WTC11 (cell line): ENCODE measurements around the gene EDN3. TPM values are rescaled to one million over a fixed set of nuclear protein-coding genes. Genes with fewer than 3 reads are reported as not detected.

Experiments
- ATAC-seq: fragments of 200-7000 bp; cut with Tn5 transposase; 2 replicates; pipeline ENCODE4 v1.10.0; 2021; ENCODE audit warnings: mild to moderate bottlenecking, moderate library complexity
- CTCF ChIA-PET: fragments of 300-600 bp; sonication (Branson Sonifier 250); formaldehyde crosslinking; loops from one replicate; lab custom pipeline; 2021; ENCODE audit warnings: antibody characterized with exemption; lab: Charles Lee
- POLR2A ChIA-PET: fragments of 350-600 bp; sonication (Branson Sonifier 250); formaldehyde crosslinking; loops from one replicate; lab custom pipeline; 2021; ENCODE audit warnings: antibody characterized with exemption; lab: Charles Lee
- DNase-seq: peaks from one replicate; pipeline ENCODE4 v3.0.0; 2021; ENCODE audit warnings: low spot score
- H3K27ac Mint-ChIP-seq: 2 replicates; pipeline ENCODE4 v1.8.0; 2021; ENCODE audit warnings: mixed read lengths
- H3K27me3 Mint-ChIP-seq: 2 replicates; pipeline ENCODE4 v1.8.0; 2021; ENCODE audit warnings: low read depth, mild to moderate bottlenecking, moderate library complexity, mixed read lengths
- H3K36me3 Mint-ChIP-seq: 2 replicates; pipeline ENCODE4 v1.8.0; 2021; ENCODE audit warnings: mixed read lengths
- H3K4me1 Mint-ChIP-seq: 2 replicates; pipeline ENCODE4 v1.8.0; 2022; ENCODE audit warnings: mixed read lengths
- H3K4me3 Mint-ChIP-seq: 2 replicates; pipeline ENCODE4 v1.8.0; 2021; ENCODE audit warnings: mild to moderate bottlenecking, moderate library complexity, mixed read lengths
- H3K9me3 Mint-ChIP-seq: 2 replicates; pipeline ENCODE4 v1.8.0; 2021; ENCODE audit warnings: mixed read lengths
- ATF2 ChIP-seq: sonication (generic); formaldehyde crosslinking; IDR thresholded peaks from 2 replicates; pipeline ENCODE4 v1.8.1; 2022; ENCODE audit warnings: low read depth, missing genetic modification reagents, borderline replicate concordance
- ATF3 ChIP-seq: sonication (generic); formaldehyde crosslinking; conservative IDR thresholded peaks from 2 replicates; pipeline ENCODE4 v1.8.1; 2022; ENCODE audit warnings: mild to moderate bottlenecking, missing genetic modification reagents
- CBFB ChIP-seq: sonication (generic); formaldehyde crosslinking; IDR thresholded peaks from 2 replicates; pipeline ENCODE4 v1.8.1; 2022; ENCODE audit warnings: mild to moderate bottlenecking, low read depth, missing genetic modification reagents
- CTCF ChIP-seq: fragments of 200-600 bp; IDR thresholded peaks from 2 replicates; pipeline ENCODE4 v1.8.0; 2022; ENCODE audit warnings: antibody characterized with exemption
- E2F1 ChIP-seq: sonication (generic); formaldehyde crosslinking; IDR thresholded peaks from 2 replicates; pipeline ENCODE4 v1.8.0; 2022; ENCODE audit warnings: mild to moderate bottlenecking, missing genetic modification reagents
- E2F4 ChIP-seq: sonication (generic); formaldehyde crosslinking; IDR thresholded peaks from 2 replicates; pipeline ENCODE4 v1.8.1; 2022; ENCODE audit warnings: low read depth, mild to moderate bottlenecking, moderate library complexity, missing genetic modification reagents, borderline replicate concordance
- ETV6 ChIP-seq: sonication (generic); formaldehyde crosslinking; IDR thresholded peaks from 2 replicates; pipeline ENCODE4 v1.8.1; 2022; ENCODE audit warnings: mild to moderate bottlenecking, missing genetic modification reagents
- FOXJ3 ChIP-seq: sonication (generic); formaldehyde crosslinking; IDR thresholded peaks from 2 replicates; pipeline ENCODE4 v1.9.0; 2021; ENCODE audit warnings: missing genetic modification reagents, mild to moderate bottlenecking, borderline replicate concordance
- FOXK1 ChIP-seq: sonication (generic); formaldehyde crosslinking; IDR thresholded peaks from 2 replicates; pipeline ENCODE4 v1.8.0; 2022; ENCODE audit warnings: mild to moderate bottlenecking, moderate library complexity, missing genetic modification reagents
- FOXP1 ChIP-seq: sonication (generic); formaldehyde crosslinking; IDR thresholded peaks from 2 replicates; pipeline ENCODE4 v1.8.0; 2022; ENCODE audit warnings: missing genetic modification reagents, mild to moderate bottlenecking, moderate library complexity, borderline replicate concordance
- MXD4 ChIP-seq: fragments of 250-450 bp; sonication (Bioruptor Pico); IDR thresholded peaks from 2 replicates; pipeline ENCODE4 v1.8.0; 2021; ENCODE audit warnings: mild to moderate bottlenecking, moderate library complexity, borderline replicate concordance
- NR1H2 ChIP-seq: sonication (generic); formaldehyde crosslinking; IDR thresholded peaks from 2 replicates; pipeline ENCODE4 v1.9.0; 2021; ENCODE audit warnings: mild to moderate bottlenecking, moderate library complexity, missing genetic modification reagents
- NR2C2 ChIP-seq: sonication (generic); formaldehyde crosslinking; IDR thresholded peaks from 2 replicates; pipeline ENCODE4 v1.8.0; 2022; ENCODE audit warnings: mild to moderate bottlenecking, missing genetic modification reagents
- SP1 ChIP-seq: sonication (generic); formaldehyde crosslinking; conservative IDR thresholded peaks from 2 replicates; pipeline ENCODE4 v1.8.1; 2022; ENCODE audit warnings: missing genetic modification reagents
- TEAD1 ChIP-seq: sonication (generic); formaldehyde crosslinking; IDR thresholded peaks from 2 replicates; pipeline ENCODE4 v1.8.0; 2022; ENCODE audit warnings: mild to moderate bottlenecking, missing genetic modification reagents
- ZNF121 ChIP-seq: sonication (generic); formaldehyde crosslinking; IDR thresholded peaks from 2 replicates; pipeline ENCODE4 v1.8.0; 2023; ENCODE audit warnings: missing genetic modification reagents
- ZNF219 ChIP-seq: sonication (generic); formaldehyde crosslinking; IDR thresholded peaks from 2 replicates; pipeline ENCODE4 v1.8.0; 2023; ENCODE audit warnings: missing genetic modification reagents, mild to moderate bottlenecking, borderline replicate concordance
- ZNF263 ChIP-seq: sonication (generic); formaldehyde crosslinking; IDR thresholded peaks from 2 replicates; pipeline ENCODE4 v1.8.1; 2022; ENCODE audit warnings: low read depth, mild to moderate bottlenecking, moderate library complexity, missing genetic modification reagents
- ZNF281 ChIP-seq: sonication (generic); formaldehyde crosslinking; IDR thresholded peaks from 2 replicates; pipeline ENCODE4 v1.8.0; 2023; ENCODE audit warnings: mild to moderate bottlenecking, missing genetic modification reagents
- ZNF317 ChIP-seq: sonication (generic); formaldehyde crosslinking; IDR thresholded peaks from 2 replicates; pipeline ENCODE4 v1.8.1; 2023; ENCODE audit warnings: low read depth, mild to moderate bottlenecking, moderate library complexity, missing genetic modification reagents, borderline replicate concordance
- ZNF423 ChIP-seq: fragments of 250-450 bp; sonication (Bioruptor Pico); IDR thresholded peaks from 2 replicates; pipeline ENCODE4 v2.1.2; 2022; ENCODE audit warnings: mild to moderate bottlenecking, moderate library complexity
- total RNA-seq: library from RNA; stranded (reverse); gene quantifications from 3 replicates; pipeline ENCODE4 v1.2.3, GENCODE V29; 2021
- TF ChIP-seq, protein P1 (sequence below): fragments of 250-450 bp; sonication (Bioruptor Pico); IDR thresholded peaks from 2 replicates; pipeline ENCODE4 v1.8.0; 2021; ENCODE audit warnings: mild to moderate bottlenecking

Gene EDN3
- total RNA-seq, 1 experiment from 2014 or later, result 0.13 TPM

- H3K4me3 Mint-ChIP-seq, result no peak overlapping the region
- H3K27me3 Mint-ChIP-seq, result peaks cover 28% of the 10 kb centered on the region
- TF ChIP-seq CBFB (no peak), ETV6 (CRISPR knock-in tag) (no peak), NR1H2 (CRISPR knock-in tag) (no peak), ZNF317 (CRISPR knock-in tag) (no peak), FOXJ3 (CRISPR knock-in tag) (no peak), NR2C2 (CRISPR knock-in tag) (no peak), E2F4 (CRISPR knock-in tag) (no peak), TEAD1 (CRISPR knock-in tag) (no peak), ZNF423 (no peak), ATF2 (CRISPR knock-in tag) (no peak), ZNF263 (no peak), ZNF121 (no peak)
- TF ChIP-seq, all 79 proteins: peak for 0
- ATAC-seq (no peak), DNase-seq (no peak)
- CTCF ChIA-PET, result no interaction called here
- Mint-ChIP-seq H3K9me3 (no peaks in the 10 kb centered on the region; the same call in 1 of the 2 replicates), H3K36me3 (no peaks in the 10 kb centered on the region), H3K27ac (no peak overlapping the region), H3K4me1 (peaks cover 10% of the 10 kb centered on the region)
- POLR2A ChIA-PET, result interaction anchor here (0.6 kb wide), 1 partner anchor 111 kb away, joined by 3 read pairs; no protein-coding TSS in a partner anchor
Observed at GRCh38 chr20:59307270-59307669, 6.9 kb downstream of the EDN3 start.

GRCh38 chr20:59308493-59309201 is 8.2 kb downstream of the EDN3 start:
- ATAC-seq (no peak), DNase-seq (no peak)
- Mint-ChIP-seq H3K36me3 (no peaks in the 10 kb centered on the region), H3K27ac (no peak overlapping the region), H3K4me1 (peaks cover 10% of the 10 kb centered on the region), H3K27me3 (peaks cover 14% of the 10 kb centered on the region), H3K4me3 (no peak overlapping the region), H3K9me3 (no peaks in the 10 kb centered on the region; the same call in 1 of the 2 replicates)
- no peak for TF ChIP-seq NR1H2 (CRISPR knock-in tag)
- TF ChIP-seq CTCF, result no peak
- no peak for TF ChIP-seq E2F1
- ChIA-PET CTCF (no interaction called here), POLR2A (no interaction called here)

DNA sequence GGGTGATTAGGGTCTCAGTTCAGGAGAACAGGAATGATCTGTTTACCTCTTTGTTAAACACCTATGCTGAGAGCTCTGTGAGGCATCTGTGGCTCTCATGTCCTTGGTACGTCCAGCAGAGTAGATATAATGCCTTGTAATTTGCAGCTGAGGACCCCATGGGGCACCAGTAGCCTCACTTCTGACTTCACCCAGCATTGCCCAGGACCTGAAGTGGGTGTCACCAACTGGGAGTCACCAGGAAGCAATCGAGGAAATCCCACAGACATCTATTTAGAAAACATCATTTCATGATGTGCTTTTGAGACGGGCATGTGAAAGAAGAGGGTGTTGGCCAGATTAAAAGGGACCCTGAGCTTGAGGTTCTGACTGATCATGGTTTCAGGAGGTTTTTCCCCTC is 8.8 kb downstream of the EDN3 start:
- ATAC-seq (no peak), DNase-seq (no peak)
- POLR2A ChIA-PET, result no interaction called here
- Mint-ChIP-seq H3K27me3 (peaks cover 10% of the 10 kb centered on the region), H3K36me3 (no peaks in the 10 kb centered on the region), H3K4me1 (peaks cover 10% of the 10 kb centered on the region), H3K27ac (no peak overlapping the region), H3K4me3 (no peak overlapping the region), H3K9me3 (no peaks in the 10 kb centered on the region; the same call in 1 of the 2 replicates)
- CTCF ChIA-PET, result no interaction called here
- TF ChIP-seq ZNF317 (CRISPR knock-in tag) (no peak), FOXP1 (CRISPR knock-in tag) (no peak), ZNF219 (CRISPR knock-in tag) (no peak), SP1 (CRISPR knock-in tag) (no peak), ZNF281 (CRISPR knock-in tag) (no peak), ATF3 (no peak), MXD4 (no peak), FOXK1 (no peak), ETV6 (CRISPR knock-in tag) (no peak)
- TF ChIP-seq, protein P1, sequence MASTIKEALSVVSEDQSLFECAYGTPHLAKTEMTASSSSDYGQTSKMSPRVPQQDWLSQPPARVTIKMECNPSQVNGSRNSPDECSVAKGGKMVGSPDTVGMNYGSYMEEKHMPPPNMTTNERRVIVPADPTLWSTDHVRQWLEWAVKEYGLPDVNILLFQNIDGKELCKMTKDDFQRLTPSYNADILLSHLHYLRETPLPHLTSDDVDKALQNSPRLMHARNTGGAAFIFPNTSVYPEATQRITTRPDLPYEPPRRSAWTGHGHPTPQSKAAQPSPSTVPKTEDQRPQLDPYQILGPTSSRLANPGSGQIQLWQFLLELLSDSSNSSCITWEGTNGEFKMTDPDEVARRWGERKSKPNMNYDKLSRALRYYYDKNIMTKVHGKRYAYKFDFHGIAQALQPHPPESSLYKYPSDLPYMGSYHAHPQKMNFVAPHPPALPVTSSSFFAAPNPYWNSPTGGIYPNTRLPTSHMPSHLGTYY (CRISPR knock-in tag), result no peak
